MG63 (cell line): ENCODE results near the gene SENP6. TPM values are rescaled to one million over a fixed set of nuclear protein-coding genes. Genes with fewer than 3 reads are reported as not detected.
A peak's percentile ranks its signal among the peaks of the same experiment; 100 is the strongest.
"Not testable (repeated sequence)": the region's sequence is repeated elsewhere in the genome, so short reads cannot be mapped to it uniquely, and the experiment has no call there.

ENCODE experiments used
- DNase-seq: peaks from one replicate; pipeline ENCODE4 v3.0.0-alpha.2; 2020
- H3K27me3 ChIP-seq: fragments of 250-450 bp; sonication (Bioruptor Pico); 2 replicates; pipeline ENCODE4 v1.5.1; 2020; ENCODE audit warnings: mild to moderate bottlenecking, moderate library complexity
- H3K36me3 ChIP-seq: fragments of 250-450 bp; sonication (Bioruptor Pico); 2 replicates; pipeline ENCODE4 v1.5.1; 2020; ENCODE audit warnings: mild to moderate bottlenecking, moderate library complexity
- H3K4me3 ChIP-seq: fragments of 250-450 bp; sonication (Bioruptor Pico); 2 replicates; pipeline ENCODE4 v1.5.1; 2020; ENCODE audit warnings: mild to moderate bottlenecking, moderate library complexity
- H3K9me3 ChIP-seq: fragments of 250-450 bp; sonication (Bioruptor Pico); 2 replicates; pipeline ENCODE4 v1.5.1; 2020; ENCODE audit warnings: mild to moderate bottlenecking, moderate library complexity
- total RNA-seq: library from RNA; depleted of rRNA; stranded (reverse); fragments of >200 nt; shearing (Covaris generic); gene quantifications from 2 replicates; pipeline ENCODE4 v1.2.3, GENCODE V29; 2014; ENCODE audit warnings: low replicate concordance

Gene SENP6
- total RNA-seq, 1 experiment from 2014 or later, result 40.6 TPM

DNA sequence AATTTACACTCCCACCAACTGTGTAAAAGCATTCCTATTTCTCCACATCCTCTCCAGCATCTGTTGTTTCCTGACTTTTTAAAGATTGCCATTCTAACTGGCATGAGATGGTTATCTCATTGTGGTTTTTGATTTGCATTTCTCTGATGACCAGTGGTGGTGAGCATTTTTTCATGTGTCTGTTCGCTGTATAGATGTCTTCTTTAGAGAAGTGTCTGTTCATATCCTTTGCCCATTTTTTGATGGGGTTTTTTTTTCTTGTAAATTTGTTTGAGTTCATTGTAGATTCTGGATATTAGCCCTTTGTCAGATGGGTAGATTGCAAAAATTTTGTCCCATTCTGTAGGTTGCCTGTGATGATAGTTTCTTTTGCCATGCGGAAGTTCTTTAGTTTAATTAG, 81.3 kb downstream of the SENP6 start:
- DNase-seq, H3K27me3 ChIP-seq, H3K9me3 ChIP-seq, H3K4me3 ChIP-seq: not testable (repeated sequence)
- H3K36me3 ChIP-seq, result peaks cover 78% of the 10 kb centered on the region

DNA sequence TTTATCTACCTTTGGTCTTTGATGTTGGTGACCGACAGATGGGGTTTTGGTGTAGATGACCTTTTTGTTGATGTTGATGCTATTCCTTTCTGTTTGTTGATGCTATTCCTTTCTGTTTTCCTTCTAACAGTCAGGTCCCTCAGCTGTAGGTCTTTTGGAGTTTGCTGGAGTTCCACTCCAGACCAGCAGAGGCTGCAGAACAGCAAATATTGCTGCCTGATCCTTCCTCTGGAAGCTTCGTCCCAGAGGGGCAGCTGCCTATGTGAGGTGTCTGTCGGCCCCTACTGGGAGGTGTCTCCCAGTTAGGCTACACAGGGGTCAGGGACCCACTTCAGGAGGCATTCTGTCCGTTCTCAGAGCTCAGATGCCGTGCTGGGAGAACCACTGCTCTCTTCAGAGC, 85.9 kb downstream of the SENP6 start:
- DNase-seq, H3K4me3 ChIP-seq, H3K9me3 ChIP-seq, H3K27me3 ChIP-seq: not testable (repeated sequence)
- peaks cover 47% of the 10 kb centered on the region for H3K36me3 ChIP-seq

DNA sequence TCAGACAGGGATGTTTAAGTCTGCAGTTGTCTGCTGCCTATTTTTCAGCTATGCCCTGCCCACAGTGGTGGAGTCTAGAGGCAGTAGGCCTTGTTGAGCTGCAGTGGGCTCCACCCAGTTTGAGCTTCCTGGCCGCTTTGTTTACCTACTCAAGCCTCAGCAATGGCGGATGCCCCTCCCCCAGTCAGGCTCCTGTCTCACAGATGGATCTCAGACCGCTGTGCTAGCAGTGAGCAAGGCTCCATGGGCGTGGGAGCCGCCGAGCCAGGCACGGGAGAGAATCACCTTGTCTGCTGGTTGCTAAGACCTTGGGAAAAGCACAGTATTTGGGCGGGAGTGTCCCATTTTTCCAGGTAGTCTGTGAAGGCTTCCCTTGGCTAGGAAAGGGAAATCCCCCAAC, 86.3 kb downstream of the SENP6 start:
- not testable (repeated sequence) for H3K27me3 ChIP-seq, H3K9me3 ChIP-seq, H3K4me3 ChIP-seq, DNase-seq
- H3K36me3 ChIP-seq, result peaks cover 43% of the 10 kb centered on the region

DNA sequence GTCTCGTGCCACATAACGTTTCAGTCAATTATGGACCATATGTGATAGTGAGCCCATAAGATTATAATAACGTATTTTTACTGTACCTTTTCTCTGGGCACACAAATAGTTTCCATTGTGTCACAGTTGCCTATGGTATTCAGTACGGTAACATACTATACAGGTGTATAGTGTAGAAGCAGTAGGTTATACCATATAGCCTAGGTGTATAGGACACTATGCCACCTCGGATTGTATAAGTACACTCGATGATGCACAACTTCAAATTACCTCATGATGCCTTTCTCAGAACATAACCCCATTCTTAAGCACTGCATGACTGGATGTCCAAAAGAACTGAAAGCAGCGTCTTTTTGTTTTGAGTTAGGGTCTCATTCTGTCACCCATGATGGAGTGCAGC, 87.9 kb downstream of the SENP6 start:
- no peak overlapping the region for H3K4me3 ChIP-seq
- no peaks in the 10 kb centered on the region for H3K27me3 ChIP-seq
- no peak for DNase-seq
- H3K36me3 ChIP-seq, result peaks cover 39% of the 10 kb centered on the region
- no peaks in the 10 kb centered on the region for H3K9me3 ChIP-seq

DNA sequence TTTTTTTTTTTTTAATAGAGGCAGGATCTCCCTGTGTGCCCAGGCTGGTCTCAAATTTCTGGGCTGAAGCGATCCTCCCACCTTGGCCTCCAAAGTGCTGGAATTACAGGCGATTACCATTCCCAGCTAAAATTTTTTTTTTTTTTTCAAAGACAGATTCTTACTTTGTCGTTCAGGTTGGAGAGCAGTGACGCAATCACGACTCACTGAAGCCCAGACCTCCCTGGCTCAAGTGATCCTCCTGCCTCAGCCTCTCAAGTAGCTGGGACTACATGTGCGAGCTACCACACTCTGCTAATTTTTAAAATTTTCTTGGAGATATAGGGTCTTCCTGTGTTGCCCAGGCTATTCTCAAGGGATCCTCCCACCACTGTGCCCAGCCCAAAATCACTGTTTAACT, 89.3 kb downstream of the SENP6 start:
- Histone ChIP-seq H3K9me3 (no peaks in the 10 kb centered on the region), H3K27me3 (no peaks in the 10 kb centered on the region), H3K4me3 (no peak overlapping the region), H3K36me3 (peaks cover 43% of the 10 kb centered on the region)
- peak; percentile 52 for DNase-seq

DNA sequence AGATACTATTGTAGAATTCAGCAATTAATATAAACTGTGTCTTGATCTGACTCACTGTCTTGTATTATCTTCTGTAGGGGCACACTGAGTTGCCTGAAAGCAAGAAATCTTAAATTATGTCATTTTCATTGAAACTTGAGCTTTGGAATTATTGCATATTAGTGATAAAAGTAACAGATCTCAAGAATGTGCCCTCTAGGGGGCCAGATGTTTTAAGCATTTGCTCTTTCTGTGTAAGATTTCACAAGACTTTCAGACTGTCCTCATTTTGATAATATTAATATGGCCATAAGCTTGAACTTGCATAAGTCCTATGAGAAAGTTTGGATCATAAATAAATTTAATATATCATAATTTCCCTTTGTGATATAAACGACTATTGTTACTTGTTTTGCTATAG, 91.9 kb downstream of the SENP6 start:
- DNase-seq, result no peak
- Histone ChIP-seq H3K4me3 (no peak overlapping the region), H3K36me3 (peaks cover 55% of the 10 kb centered on the region), H3K27me3 (no peaks in the 10 kb centered on the region), H3K9me3 (no peaks in the 10 kb centered on the region)

DNA sequence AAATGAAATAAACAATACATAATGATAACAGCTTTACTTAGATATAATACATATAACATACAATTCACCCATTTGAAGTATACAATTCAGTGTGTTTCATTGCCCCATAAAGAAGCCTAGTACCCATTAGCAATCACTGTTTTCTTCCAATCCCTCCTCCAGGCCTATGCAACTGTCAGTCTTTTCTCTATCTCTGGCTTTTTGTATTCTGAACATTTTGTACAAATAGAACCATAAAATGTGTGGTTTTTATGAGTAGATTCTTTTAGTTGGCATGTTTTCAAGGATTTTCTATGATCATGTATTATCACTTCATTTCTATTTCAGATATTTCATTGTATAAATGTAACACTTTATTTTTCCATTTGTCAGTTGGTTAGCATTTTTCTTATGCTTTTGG, 92.7 kb downstream of the SENP6 start:
- no peaks in the 10 kb centered on the region for H3K9me3 ChIP-seq
- peaks cover 48% of the 10 kb centered on the region for H3K36me3 ChIP-seq
- DNase-seq, result no peak
- no peaks in the 10 kb centered on the region for H3K27me3 ChIP-seq
- no peak overlapping the region for H3K4me3 ChIP-seq

DNA sequence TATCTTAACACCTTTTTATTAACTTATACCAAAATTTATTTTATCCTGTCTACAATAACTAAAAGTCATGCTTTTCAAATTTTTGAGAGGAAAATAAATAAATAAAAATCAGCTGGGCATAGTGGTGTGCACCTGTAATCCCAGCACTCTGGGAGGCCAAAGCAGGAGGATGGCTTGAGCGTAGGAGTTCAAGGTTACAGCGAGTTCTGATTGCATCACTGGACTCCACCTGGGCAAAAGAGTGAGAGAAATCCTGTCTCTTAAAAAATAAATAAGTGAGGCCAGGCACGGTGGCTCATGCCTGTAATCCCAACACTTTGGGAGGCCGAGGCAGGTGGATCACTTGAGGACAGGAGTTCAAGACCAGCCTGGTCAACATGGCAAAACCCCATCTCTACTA, 106.7 kb downstream of the SENP6 start:
- H3K36me3 ChIP-seq, result peaks cover 37% of the 10 kb centered on the region
- not testable (repeated sequence) for DNase-seq, H3K27me3 ChIP-seq, H3K9me3 ChIP-seq, H3K4me3 ChIP-seq

DNA sequence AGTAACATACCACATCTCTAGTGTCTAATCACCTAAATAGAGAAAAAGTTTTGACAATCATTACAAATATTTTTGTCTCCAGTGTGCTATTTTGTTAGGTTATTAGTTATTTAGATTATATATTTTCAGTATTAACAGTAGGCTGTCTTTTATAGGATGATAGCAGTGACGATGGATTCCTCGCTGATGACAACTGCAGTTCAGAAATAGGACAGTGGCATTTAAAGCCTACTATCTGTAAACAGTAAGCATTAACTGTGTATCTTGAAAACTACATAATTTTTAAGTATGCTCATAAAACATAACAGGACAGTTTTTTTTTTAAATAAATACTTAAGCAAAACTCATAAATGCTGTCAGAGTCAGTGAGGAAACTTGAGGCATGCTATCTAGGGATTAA, 109.5 kb downstream of the SENP6 start:
- DNase-seq, result no peak
- no peaks in the 10 kb centered on the region for H3K9me3 ChIP-seq
- H3K27me3 ChIP-seq, result no peaks in the 10 kb centered on the region
- no peak overlapping the region for H3K4me3 ChIP-seq
- H3K36me3 ChIP-seq, result peaks cover 63% of the 10 kb centered on the region

DNA sequence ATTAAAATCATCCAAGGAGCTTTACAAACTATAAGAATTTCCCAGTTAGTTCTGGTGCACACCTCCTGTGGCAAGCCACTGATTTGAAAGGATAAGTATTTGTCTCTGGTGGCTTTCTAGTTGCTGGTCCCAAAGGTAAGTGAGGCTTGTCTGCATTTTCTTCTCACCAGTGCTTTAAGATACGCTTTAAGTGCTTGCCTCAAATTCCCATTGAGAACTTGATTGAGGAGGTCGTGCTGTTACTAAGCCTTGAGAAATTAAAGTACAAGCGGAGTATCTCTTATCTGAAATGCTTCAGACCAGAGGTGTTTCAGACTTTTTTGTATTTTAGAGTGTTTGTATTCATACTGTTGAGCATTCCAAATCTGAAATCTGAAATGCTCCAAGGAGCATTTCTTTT, 117.5 kb downstream of the SENP6 start:
- Histone ChIP-seq H3K9me3 (no peaks in the 10 kb centered on the region), H3K4me3 (no peak overlapping the region), H3K27me3 (no peaks in the 10 kb centered on the region), H3K36me3 (peaks cover 18% of the 10 kb centered on the region)
- DNase-seq, result no peak

DNA sequence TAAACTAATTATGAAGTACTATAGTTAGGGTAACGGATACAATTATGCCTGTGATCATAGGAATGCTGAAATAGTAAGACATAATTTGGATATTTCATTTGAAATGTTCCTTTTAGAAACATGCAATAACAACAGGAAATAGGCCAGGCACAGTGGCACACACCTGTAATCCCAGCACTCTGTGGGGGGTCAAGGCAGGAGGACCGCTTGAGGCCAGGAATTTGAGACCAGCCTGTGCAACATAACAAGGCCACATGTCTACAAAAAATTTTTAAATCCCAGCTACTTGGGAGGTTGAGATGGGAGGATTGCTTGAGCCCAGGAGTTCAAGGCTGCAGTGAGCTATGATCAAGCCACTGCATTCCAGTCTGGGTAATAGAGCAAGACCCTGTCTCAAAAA, 121.7 kb downstream of the SENP6 start:
- DNase-seq, result no peak
- Histone ChIP-seq H3K4me3 (no peak overlapping the region), H3K9me3 (no peaks in the 10 kb centered on the region), H3K27me3 (no peaks in the 10 kb centered on the region), H3K36me3 (no peaks in the 10 kb centered on the region)

DNA sequence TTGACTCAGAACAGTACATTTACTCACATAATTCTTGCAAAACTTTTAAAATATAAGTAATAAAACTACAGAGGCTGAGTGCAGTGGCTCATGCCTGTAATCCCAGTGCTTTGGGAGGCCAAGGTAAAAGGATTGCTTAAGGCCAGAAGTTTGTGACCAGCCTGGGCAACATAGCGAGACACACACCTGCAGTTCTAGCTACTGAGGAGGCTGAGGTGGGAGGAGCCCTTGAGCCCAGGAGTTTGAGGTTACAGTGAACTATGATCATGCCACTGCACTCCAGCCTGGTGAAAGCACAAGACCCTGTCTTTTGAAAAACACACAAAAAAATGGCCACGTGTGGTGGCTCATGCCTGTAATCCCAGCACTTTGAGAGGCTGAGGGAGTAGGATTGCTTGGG, 125.5 kb downstream of the SENP6 start:
- H3K4me3 ChIP-seq, result no peak overlapping the region
- no peaks in the 10 kb centered on the region for H3K9me3 ChIP-seq
- no peak for DNase-seq
- no peaks in the 10 kb centered on the region for H3K27me3 ChIP-seq
- no peaks in the 10 kb centered on the region for H3K36me3 ChIP-seq

DNA sequence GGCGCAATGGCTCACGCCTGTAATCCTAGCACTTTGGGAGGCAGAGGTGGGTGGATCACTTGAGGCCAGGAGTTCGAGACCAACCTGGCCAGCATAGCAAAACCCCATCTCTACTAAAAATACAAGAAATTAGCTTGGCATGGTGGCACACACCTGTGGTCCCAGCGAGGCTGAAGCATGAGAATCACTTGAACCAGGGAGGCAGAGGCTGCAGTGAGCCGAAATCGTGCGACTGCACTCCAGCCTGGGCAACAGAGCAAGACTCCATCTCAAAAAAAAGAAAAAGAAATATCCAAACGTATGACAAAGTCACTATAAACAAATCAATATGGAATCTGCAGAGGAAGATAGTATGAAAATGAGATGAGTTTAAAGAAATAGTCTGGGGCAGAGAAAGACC, 129.3 kb downstream of the SENP6 start:
- not testable (repeated sequence) for H3K4me3 ChIP-seq, H3K36me3 ChIP-seq, DNase-seq, H3K27me3 ChIP-seq, H3K9me3 ChIP-seq

DNA sequence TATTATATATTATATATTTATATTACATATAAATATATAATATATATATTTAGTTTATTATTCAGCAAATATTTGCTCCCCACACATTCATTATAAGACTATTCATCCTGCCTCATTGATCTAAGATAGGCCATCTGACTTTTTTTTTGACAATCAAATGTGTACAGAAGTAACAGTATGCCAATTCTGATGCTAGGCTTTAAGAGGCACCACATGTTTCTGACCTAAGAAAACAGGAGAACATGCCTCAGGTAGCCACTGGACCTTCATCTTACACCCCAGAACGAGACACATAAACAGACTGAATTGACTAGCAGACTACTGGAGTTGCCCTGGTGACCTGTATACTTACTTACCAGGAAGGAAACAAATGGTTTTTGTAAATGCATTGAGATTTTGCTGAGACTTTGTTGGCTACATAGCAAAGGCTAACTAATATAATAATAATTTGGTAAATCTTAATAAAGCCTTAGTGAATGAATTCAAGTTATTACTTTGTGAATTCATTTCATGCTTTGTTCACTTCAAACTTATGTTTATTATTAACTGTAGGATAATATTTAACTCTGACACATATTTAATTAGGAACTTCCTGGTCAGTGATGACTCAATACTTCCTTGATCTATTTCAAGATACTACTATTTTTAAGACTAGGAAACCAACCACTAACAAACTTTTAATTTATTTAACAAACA, 134.0 kb downstream of the SENP6 start:
- no peaks in the 10 kb centered on the region for H3K36me3 ChIP-seq
- no peak for DNase-seq
- H3K27me3 ChIP-seq, result no peaks in the 10 kb centered on the region
- H3K9me3 ChIP-seq, result no peaks in the 10 kb centered on the region
- H3K4me3 ChIP-seq, result no peak overlapping the region

DNA sequence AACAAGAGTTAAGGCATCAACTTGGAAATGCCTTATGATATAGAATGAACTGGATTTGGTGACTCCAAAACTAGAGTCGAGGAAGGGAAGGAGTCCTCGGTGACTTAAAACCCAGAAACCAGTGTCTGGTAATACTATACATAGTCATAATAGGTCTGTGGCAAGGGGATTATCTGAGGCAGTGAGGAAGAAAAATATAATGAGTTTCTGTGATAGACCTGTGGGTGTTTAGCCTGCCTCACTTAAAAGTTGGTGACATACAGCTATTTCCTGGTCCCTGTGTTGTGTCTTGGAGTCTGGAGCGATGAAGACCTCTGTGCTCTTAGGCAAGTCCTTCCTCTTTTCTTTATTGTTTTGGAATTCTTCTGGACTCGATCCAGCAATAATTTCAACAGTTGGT, 142.3 kb downstream of the SENP6 start:
- H3K9me3 ChIP-seq, result no peaks in the 10 kb centered on the region
- no peaks in the 10 kb centered on the region for H3K36me3 ChIP-seq
- no peak for DNase-seq
- H3K4me3 ChIP-seq, result no peak overlapping the region
- H3K27me3 ChIP-seq, result no peaks in the 10 kb centered on the region

DNA sequence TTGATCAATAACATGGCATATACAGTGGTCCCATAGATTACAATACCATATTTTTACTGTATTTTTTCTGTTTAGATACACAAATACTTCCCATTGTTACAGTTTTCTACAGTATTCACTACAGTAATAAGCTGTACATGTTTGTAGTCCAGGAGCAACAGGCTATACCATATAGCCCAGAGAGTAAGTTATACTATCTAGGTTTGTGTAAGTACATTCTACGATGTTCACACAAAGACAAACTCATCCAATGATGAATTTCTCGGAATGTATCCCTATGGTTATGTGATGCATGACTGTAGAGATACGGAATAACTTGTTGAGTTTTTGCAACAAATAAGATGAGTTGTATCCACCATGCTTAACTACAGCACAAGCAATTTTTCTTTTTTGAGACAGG, 143.7 kb downstream of the SENP6 start:
- Histone ChIP-seq H3K36me3 (no peaks in the 10 kb centered on the region), H3K4me3 (no peak overlapping the region), H3K27me3 (no peaks in the 10 kb centered on the region), H3K9me3 (no peaks in the 10 kb centered on the region)
- no peak for DNase-seq

DNA sequence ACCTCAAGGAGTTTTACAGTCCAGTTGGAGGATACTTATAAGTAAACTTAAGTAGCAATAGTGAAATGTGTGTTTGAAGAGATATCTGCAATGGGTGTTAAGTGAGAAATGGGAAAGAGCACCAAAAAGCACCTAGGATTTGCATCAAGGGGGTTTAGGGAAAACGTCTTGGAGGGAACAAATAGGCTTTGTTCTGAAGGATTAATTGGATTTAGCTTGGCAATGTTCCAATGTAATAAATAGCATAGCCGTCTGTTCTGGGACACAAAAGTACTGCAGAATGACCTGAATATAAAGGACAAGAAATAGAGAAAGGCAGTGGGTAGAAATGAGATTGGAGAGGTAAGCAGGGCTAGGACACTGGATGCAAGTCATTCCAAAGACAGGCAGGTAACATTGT, 144.5 kb downstream of the SENP6 start:
- H3K4me3 ChIP-seq, result no peak overlapping the region
- no peaks in the 10 kb centered on the region for H3K36me3 ChIP-seq
- H3K9me3 ChIP-seq, result no peaks in the 10 kb centered on the region
- DNase-seq, result no peak
- no peaks in the 10 kb centered on the region for H3K27me3 ChIP-seq

DNA sequence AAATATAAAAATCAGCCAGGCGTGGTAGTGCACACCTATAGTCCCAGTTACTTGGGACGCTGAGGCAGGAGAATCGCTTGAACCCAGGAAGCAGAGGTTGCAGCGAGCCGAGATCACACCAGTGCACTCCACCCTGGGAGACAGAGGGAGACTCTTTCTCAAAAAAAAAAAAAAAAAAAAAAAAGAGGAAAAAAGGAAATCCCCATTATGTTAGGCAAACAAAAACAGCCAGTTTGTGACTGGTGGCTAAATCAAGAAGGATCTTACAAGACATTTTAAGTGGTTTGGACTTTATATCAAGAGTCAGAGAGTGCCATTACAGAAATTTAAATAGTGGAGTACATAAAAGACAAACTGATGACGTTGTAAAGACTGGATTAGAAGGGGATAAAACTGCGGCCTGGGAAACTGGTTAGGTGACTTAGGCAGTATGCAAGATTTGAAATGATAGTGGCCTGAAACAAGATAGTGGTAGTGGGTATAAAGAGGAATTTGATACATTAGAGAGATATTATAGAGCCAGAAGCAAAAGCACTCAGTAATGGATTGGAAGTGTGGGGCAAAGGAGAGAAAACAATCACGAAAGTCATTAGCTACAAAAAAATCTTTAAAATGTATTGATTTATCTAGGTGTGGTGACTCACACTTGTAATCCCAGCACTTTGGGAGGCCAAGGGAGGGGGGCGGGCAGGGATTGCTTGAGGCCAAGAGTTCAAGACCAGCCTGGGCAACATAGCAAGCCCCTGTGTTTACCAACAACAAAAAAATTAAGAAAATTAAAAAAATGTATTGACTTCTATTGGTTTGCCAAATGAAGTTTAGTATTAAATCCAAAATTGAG, 145.7 kb downstream of the SENP6 start:
- no peaks in the 10 kb centered on the region for H3K27me3 ChIP-seq

More for the DNA sequence above, 145.7 kb downstream of the SENP6 start:
- Histone ChIP-seq H3K9me3 (no peaks in the 10 kb centered on the region), H3K4me3 (no peak overlapping the region), H3K36me3 (no peaks in the 10 kb centered on the region)
- no peak for DNase-seq
